ENCODE results near the gene EDIL3.

DNA sequence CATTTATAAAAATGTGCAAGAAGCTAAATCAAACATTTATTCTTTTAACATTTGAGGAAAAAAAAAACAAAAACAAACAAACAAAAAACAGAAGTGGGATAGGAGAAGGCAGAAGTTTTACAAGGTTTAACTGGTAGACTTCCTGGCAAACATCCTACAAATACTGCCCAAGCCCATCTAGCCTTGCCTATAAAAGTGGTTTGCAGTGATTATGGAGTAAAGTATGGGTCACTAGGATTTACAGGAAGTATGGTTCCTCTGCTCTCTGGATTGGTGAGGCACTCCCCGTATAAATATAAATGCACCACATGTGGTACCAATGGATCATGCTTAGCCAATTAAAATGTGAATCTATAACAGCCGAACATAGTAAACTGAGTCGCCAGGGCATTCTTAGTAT is 291.9 kb downstream of the EDIL3 start:
- TF ChIP-seq POLR2AphosphoS5 (IDR thresholded peaks at IDR 0.05; ENCODE audit: low read depth, low read length) (no peak), TAF1 (IDR thresholded peaks at IDR 0.05; ENCODE audit: borderline replicate concordance, low read depth, low read length) (no peak)
